A549 (cell line): ENCODE measurements around the gene TCERG1L.

ENCODE experiments used
- CTCF ChIP-seq: fragments of >200 bp; sonication (Bioruptor Twin); formaldehyde crosslinking; IDR thresholded peaks from 3 replicates; pipeline ENCODE4 v1.5.1; 2016
- EP300 ChIP-seq, 2 experiments: fragments of >200 bp; sonication (Bioruptor Twin); formaldehyde crosslinking; IDR thresholded peaks; 2 replicates in 1 of 2; 3 replicates in 1 of 2; pipeline ENCODE4 v1.6.1; 2016 to 2017
- HDAC2 ChIP-seq: fragments of 200-600 bp; sonication (generic); IDR thresholded peaks from 2 replicates; pipeline ENCODE4 v1.6.1; 2016
- HMGXB4 ChIP-seq: fragments of 250-450 bp; sonication (Bioruptor Pico); IDR thresholded peaks from 2 replicates; pipeline ENCODE4 v1.5.0; 2021; ENCODE audit warnings: mild to moderate bottlenecking, moderate library complexity, borderline replicate concordance
- KDM1A ChIP-seq: fragments of 200-600 bp; sonication (generic); IDR thresholded peaks from 2 replicates; pipeline ENCODE4 v1.6.1; 2016; ENCODE audit warnings: low read depth, mild to moderate bottlenecking
- PBX3 ChIP-seq: IDR thresholded peaks from 2 replicates; pipeline ENCODE4 v1.6.1; 2012
- RAD21 ChIP-seq, 2 experiments: fragments of >200 bp in 1 of 2; sonication (Bioruptor Twin) in 1 of 2; formaldehyde crosslinking in 1 of 2; IDR thresholded peaks in 1 of 2; conservative IDR thresholded peaks in 1 of 2; 2 replicates in 1 of 2; 3 replicates in 1 of 2; pipeline ENCODE4 v1.6.1; 2012 to 2018; ENCODE audit warnings: inconsistent platforms in 1 of 2
- USF2 ChIP-seq: fragments of 450-650 bp; IDR thresholded peaks from 2 replicates; pipeline ENCODE4 v1.6.1; 2014; ENCODE audit warnings: antibody characterized with exemption

GRCh38 chr10:131144196-131144595, 167.3 kb downstream of the TCERG1L start:
- TF ChIP-seq CTCF (no peak), RAD21 (conservative IDR thresholded peaks at IDR 0.05 in 1 of 2, IDR thresholded peaks at IDR 0.05 in 1 of 2) (no peak), USF2 (no peak), EP300 (IDR thresholded peaks at IDR 0.05) (no peak), KDM1A (no peak), PBX3 (no peak), HMGXB4 (no peak), HDAC2 (no peak)
